Spleen (tissue), 11 donors: ENCODE data around the gene SMO. TPM values are rescaled to one million over a fixed set of nuclear protein-coding genes. Genes with fewer than 3 reads are reported as not detected.

Source experiments
- DNase-seq: peaks from one replicate; pipeline ENCODE4 v3.0.0-alpha.2; 2020
- H3K27ac ChIP-seq, 8 donors: fragments of 200-600 bp; sonication (generic) in 7 of 8; 1 replicate in 4 of 8; 2 replicates in 4 of 8; pipeline versions ENCODE4 v1.5.0 to v1.8.0; 2016 to 2021; ENCODE audit warnings: inconsistent platforms in 4 of 8, mild to moderate bottlenecking in 4 of 8, moderate library complexity in 1 of 8
- H3K27me3 ChIP-seq, 7 donors: fragments of 200-600 bp; sonication (generic) in 6 of 7; replicated peaks in 1 of 7; 1 replicate in 4 of 7; 2 replicates in 3 of 7; pipeline versions ENCODE4 v1.5.0 to v1.8.0; 2016 to 2021; ENCODE audit warnings: inconsistent platforms in 3 of 7, mild to moderate bottlenecking in 1 of 7
- H3K36me3 ChIP-seq, 6 donors: fragments of 200-600 bp; sonication (generic) in 5 of 6; 1 replicate in 4 of 6; 2 replicates in 2 of 6; pipeline versions ENCODE4 v1.5.0 to v1.8.0; 2016 to 2021; ENCODE audit warnings: inconsistent platforms in 2 of 6
- H3K4me1 ChIP-seq, 6 donors: fragments of 200-600 bp; sonication (generic) in 5 of 6; 1 replicate in 3 of 6; 2 replicates in 3 of 6; pipeline versions ENCODE4 v1.5.0 to v1.8.0; 2016 to 2021; ENCODE audit warnings: inconsistent platforms in 3 of 6
- H3K4me3 ChIP-seq, 8 donors: fragments of 200-600 bp; sonication (generic) in 7 of 8; 1 replicate in 4 of 8; 2 replicates in 4 of 8; pipeline versions ENCODE4 v1.5.0 to v1.8.0; 2016 to 2021; ENCODE audit warnings: inconsistent platforms in 4 of 8, mild to moderate bottlenecking in 4 of 8, moderate library complexity in 2 of 8
- H3K9me3 ChIP-seq, 8 donors: fragments of 200-600 bp; sonication (generic) in 7 of 8; 1 replicate in 4 of 8; 2 replicates in 4 of 8; pipeline versions ENCODE4 v1.5.0 to v1.8.0; 2016 to 2021; ENCODE audit warnings: inconsistent platforms in 4 of 8
- POLR2A ChIP-seq, 3 donors: fragments of 450-650 bp; IDR thresholded peaks; one replicate each; pipeline ENCODE4 v1.5.1; 2017; ENCODE audit warnings: antibody characterized with exemption in 3 of 3, mild to moderate bottlenecking in 1 of 3
- POLR2AphosphoS5 ChIP-seq, 3 donors: sonication (generic); formaldehyde crosslinking; IDR thresholded peaks; one replicate each; pipeline ENCODE4 v1.5.1; 2017; ENCODE audit warnings: antibody characterized with exemption in 3 of 3
- WGBS, 5 donors: extraction: QIAGEN DNeasy Blood & Tissue Kit in 3 of 5; methylation state at CpG; one replicate each; pipeline versions ENCODE4 v1.1.5 to v1.1.7; 2013 to 2018; 5-methylcytosine and 5-hydroxymethylcytosine counted together
- intact Hi-C: fragments of 100-400 bp; cut with DNase I; formaldehyde crosslinking; loops from one replicate; pipeline ENCODE4 v1.15.0; 2023; ENCODE audit warnings: low total_unique reads
- polyA plus RNA-seq, 3 donors: library from polyadenylated mRNA; stranded (reverse); fragments of 200-250 nt; gene quantifications; one replicate each; pipeline ENCODE4 v1.2.1, GENCODE V29; 2013
- total RNA-seq, 7 donors: library from RNA; depleted of rRNA in 3 of 7; stranded (reverse); fragments of >200 nt in 3 of 7; fragmentation: NEBNext Ultra II Directional in 4 of 7; extraction: Animal tissue kit (Norgen Biotek cat#: 25700) in 4 of 7; gene quantifications; one replicate each; pipeline versions ENCODE4 v1.1.0 to v1.2.1, GENCODE V29; 2016 to 2021
- TF ChIP-seq, protein P1 (sequence below), 11 experiments: fragments of 200-600 bp in 7 of 11; fragments of 450-650 bp in 4 of 11; sonication (generic) in 4 of 11; IDR thresholded peaks in 8 of 11; conservative IDR thresholded peaks in 3 of 11; 1 replicate in 7 of 11; 2 replicates in 4 of 11; pipeline versions ENCODE4 v1.4.0 to v1.8.0; 2016 to 2021; ENCODE audit warnings: antibody characterized with exemption in 11 of 11, inconsistent platforms in 4 of 11, mild to moderate bottlenecking in 1 of 11
- donor health status: healthy with polysubstance abuse.
- donor health status: DM: no; HTN: no; CAD: no; lungs with moderate emphysema.
- donor health status: DM: no; HTN: no; CAD: no.
- donor health status: Bipolar disorder and iron deficiency.
- donor health status: healthy.
- donor health status: DM: no; HTN: no; CAD: no.
- donor health status: DM: yes; HTN: yes; CAD: no.

The SMO gene
- total and polyA plus RNA-seq, 10 donors, result 1.4 to 4.7 (median 2.8) TPM

DNA sequence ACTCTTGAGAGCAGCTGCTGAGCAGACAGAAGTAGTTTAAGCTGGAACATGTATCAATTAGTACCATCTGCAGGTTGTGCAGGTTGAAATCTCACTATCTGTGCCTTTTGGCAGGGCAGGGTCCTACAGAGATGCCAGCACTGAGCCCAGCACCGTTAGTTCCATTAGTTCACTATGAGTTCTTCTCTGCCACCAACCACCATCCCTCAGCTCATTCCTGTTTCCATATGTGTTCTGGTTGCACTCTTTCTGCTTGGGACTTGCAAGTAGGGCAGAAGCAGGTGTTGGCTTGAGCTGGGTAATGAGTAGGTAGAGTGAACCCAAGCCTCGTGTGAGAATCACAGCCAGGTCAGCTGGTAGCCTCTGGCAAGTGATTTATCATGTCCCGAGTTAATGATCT is 2.8 kb downstream of the SMO start:
- no peak overlapping the region for H3K4me3 ChIP-seq
- TF ChIP-seq, protein P1, sequence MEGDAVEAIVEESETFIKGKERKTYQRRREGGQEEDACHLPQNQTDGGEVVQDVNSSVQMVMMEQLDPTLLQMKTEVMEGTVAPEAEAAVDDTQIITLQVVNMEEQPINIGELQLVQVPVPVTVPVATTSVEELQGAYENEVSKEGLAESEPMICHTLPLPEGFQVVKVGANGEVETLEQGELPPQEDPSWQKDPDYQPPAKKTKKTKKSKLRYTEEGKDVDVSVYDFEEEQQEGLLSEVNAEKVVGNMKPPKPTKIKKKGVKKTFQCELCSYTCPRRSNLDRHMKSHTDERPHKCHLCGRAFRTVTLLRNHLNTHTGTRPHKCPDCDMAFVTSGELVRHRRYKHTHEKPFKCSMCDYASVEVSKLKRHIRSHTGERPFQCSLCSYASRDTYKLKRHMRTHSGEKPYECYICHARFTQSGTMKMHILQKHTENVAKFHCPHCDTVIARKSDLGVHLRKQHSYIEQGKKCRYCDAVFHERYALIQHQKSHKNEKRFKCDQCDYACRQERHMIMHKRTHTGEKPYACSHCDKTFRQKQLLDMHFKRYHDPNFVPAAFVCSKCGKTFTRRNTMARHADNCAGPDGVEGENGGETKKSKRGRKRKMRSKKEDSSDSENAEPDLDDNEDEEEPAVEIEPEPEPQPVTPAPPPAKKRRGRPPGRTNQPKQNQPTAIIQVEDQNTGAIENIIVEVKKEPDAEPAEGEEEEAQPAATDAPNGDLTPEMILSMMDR (IDR thresholded peaks at IDR 0.05 in 8 of 11, conservative IDR thresholded peaks at IDR 0.05 in 3 of 11), result no peak
- TF ChIP-seq POLR2AphosphoS5 (IDR thresholded peaks at IDR 0.05) (no peak), POLR2A (IDR thresholded peaks at IDR 0.05) (no peak)
- WGBS, 5 donors, result 86 to 94% (median 88%) methylated on average over 3 of the region's 3 CpGs
- H3K27me3 ChIP-seq, result peaks cover 0 to 52% (median 10%) of the 10 kb centered on the region in 7 donors
- no peak for DNase-seq
- no peak overlapping the region for H3K27ac ChIP-seq
- no peaks in the 10 kb centered on the region for H3K36me3 ChIP-seq
- intact Hi-C loops, result no loop called here
- H3K4me1 ChIP-seq, result peaks cover 5 to 30% (median 21%) of the 10 kb centered on the region in 6 donors
- no peaks in the 10 kb centered on the region for H3K9me3 ChIP-seq

DNA sequence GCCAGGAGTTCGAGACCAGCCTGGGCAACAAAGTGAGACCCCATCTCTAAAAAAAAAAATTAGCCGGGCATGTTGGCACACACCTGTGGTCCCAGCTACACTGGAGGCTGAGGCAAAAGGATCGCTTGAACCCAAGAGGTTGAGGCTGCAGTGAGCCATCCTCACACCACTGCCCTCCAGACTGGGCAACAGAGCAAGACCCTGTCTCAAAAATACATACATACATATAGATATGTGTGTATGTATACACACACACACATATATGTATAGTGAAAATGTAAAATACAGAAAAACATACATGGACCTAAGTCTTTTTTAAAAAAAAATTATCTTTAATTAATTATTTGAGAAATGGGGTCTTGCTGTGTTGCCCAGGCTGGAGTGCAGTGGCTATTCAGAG is 5.5 kb downstream of the SMO start:
- Histone ChIP-seq H3K4me3 (no peak overlapping the region), H3K4me1 (peaks cover 4 to 20% (median 9%) of the 10 kb centered on the region in 6 donors), H3K27ac (no peak overlapping the region), H3K9me3 (no peaks in the 10 kb centered on the region), H3K36me3 (no peaks in the 10 kb centered on the region), H3K27me3 (peaks cover 0 to 32% (median 8%) of the 10 kb centered on the region in 7 donors)
- intact Hi-C loops, result no loop called here
- no peak for DNase-seq
- TF ChIP-seq, protein P1 (IDR thresholded peaks at IDR 0.05 in 8 of 11, conservative IDR thresholded peaks at IDR 0.05 in 3 of 11), result no peak
- TF ChIP-seq POLR2AphosphoS5 (IDR thresholded peaks at IDR 0.05), result no peak
- TF ChIP-seq POLR2A (IDR thresholded peaks at IDR 0.05), result no peak
- WGBS, 5 donors, result 81 to 94% (median 92%) methylated on average over 3 of the region's 3 CpGs

DNA sequence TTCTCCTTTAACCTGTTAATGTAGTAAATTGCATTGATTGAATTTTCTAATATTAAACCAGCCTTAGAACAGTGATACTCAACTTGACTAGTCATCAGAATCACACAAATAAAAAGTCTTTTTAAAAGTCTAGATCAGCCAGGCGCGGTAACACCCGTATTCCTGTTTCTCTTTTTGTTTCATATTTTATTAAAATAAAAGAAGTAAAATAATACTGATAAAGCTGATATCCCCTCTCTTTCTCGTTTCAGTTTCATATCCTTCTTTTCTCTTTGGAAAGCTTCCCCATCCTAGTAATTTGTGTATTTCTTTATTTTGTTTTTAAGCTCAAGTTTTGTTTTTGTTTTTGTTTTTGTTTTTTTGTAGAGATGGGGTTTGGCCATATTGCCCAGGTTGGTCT is 9.3 kb downstream of the SMO start:
- 64 to 78% (median 70%) methylated on average over 4 of the region's 4 CpGs for WGBS, 5 donors
- intact Hi-C loops, result no loop called here
- no peak overlapping the region for H3K27ac ChIP-seq
- peaks cover 0 to 4% (median 0%) of the 10 kb centered on the region in 6 donors for H3K4me1 ChIP-seq
- no peaks in the 10 kb centered on the region for H3K27me3 ChIP-seq
- H3K4me3 ChIP-seq, result no peak overlapping the region
- H3K9me3 ChIP-seq, result no peaks in the 10 kb centered on the region
- H3K36me3 ChIP-seq, result no peaks in the 10 kb centered on the region
- TF ChIP-seq POLR2A (IDR thresholded peaks at IDR 0.05) (no peak), POLR2AphosphoS5 (IDR thresholded peaks at IDR 0.05) (no peak)
- TF ChIP-seq, protein P1 (IDR thresholded peaks at IDR 0.05 in 8 of 11, conservative IDR thresholded peaks at IDR 0.05 in 3 of 11), result no peak
- DNase-seq, result no peak

DNA sequence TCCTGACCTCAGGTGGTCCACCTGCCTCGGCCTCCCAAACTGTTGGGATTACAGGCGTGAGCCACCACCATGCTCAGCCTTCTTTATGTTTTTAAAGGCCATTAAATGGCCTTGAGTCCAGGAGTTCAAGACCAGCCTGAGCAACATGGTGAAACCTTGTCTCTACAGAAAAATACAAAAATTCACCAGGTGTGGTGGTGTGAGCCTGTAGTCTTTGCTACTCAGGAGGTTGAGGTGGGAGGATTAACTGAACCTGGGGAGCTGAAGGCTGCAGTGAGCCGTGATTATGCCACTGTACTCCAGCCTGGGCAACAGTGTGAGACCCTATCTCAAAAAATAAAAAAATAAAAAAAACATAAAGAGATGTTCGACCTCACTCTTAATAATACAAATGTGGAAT is 11.0 kb downstream of the SMO start:
- 91 to 98% (median 93%) methylated on average over 4 of the region's 4 CpGs for WGBS, 5 donors
- Histone ChIP-seq H3K4me1 (peaks cover 0 to 4% (median 0%) of the 10 kb centered on the region in 6 donors), H3K27ac (no peak overlapping the region), H3K9me3 (no peaks in the 10 kb centered on the region), H3K4me3 (no peak overlapping the region), H3K36me3 (no peaks in the 10 kb centered on the region), H3K27me3 (no peaks in the 10 kb centered on the region)
- TF ChIP-seq POLR2A (IDR thresholded peaks at IDR 0.05) (no peak), POLR2AphosphoS5 (IDR thresholded peaks at IDR 0.05) (no peak)
- TF ChIP-seq, protein P1 (IDR thresholded peaks at IDR 0.05 in 8 of 11, conservative IDR thresholded peaks at IDR 0.05 in 3 of 11), result no peak
- no peak for DNase-seq
- intact Hi-C loops, result no loop called here
